Esophagus squamous epithelium (tissue), 5 donors: Measurements from ENCODE around the gene FABP7. TPM values are rescaled to one million over a fixed set of nuclear protein-coding genes. Genes with fewer than 3 reads are reported as not detected.

Source experiments
- DNase-seq: peaks from one replicate; lab custom pipeline; 2025; lab: John Stamatoyannopoulos, UW
- H3K27ac ChIP-seq, 4 donors: fragments of 200-600 bp; sonication (generic); one replicate each; pipeline ENCODE4 v1.5.1; 2016 to 2019; ENCODE audit warnings: mild to moderate bottlenecking in 1 of 4
- H3K27me3 ChIP-seq, 4 donors: fragments of 200-600 bp; sonication (generic); 1 replicate in 3 of 4; 2 replicates in 1 of 4; pipeline versions ENCODE4 v1.5.1 to v1.6.0; 2017 to 2021; ENCODE audit warnings: antibody characterized with exemption in 1 of 4
- H3K36me3 ChIP-seq, 3 donors: fragments of 200-600 bp; sonication (generic); one replicate each; pipeline ENCODE4 v1.5.1; 2016 to 2019
- H3K4me1 ChIP-seq, 3 donors: fragments of 200-600 bp; sonication (generic); one replicate each; pipeline ENCODE4 v1.5.1; 2017 to 2019
- H3K4me3 ChIP-seq, 4 donors: fragments of 200-600 bp; sonication (generic); 1 replicate in 3 of 4; 2 replicates in 1 of 4; pipeline ENCODE4 v1.5.1; 2016 to 2019; ENCODE audit warnings: mild to moderate bottlenecking in 2 of 4, moderate library complexity in 1 of 4
- H3K9me3 ChIP-seq, 3 donors: fragments of 200-600 bp; sonication (generic); one replicate each; pipeline ENCODE4 v1.5.1; 2016 to 2019
- POLR2A ChIP-seq, 4 donors: fragments of 450-650 bp; IDR thresholded peaks; one replicate each; pipeline ENCODE4 v1.6.1; 2017; ENCODE audit warnings: antibody characterized with exemption in 4 of 4, mild to moderate bottlenecking in 4 of 4, moderate library complexity in 3 of 4
- WGBS, 2 donors: methylation state at CpG; one replicate each; pipeline ENCODE4 v1.1.5; 2018; 5-methylcytosine and 5-hydroxymethylcytosine counted together
- intact Hi-C: fragments of 100-400 bp; cut with DNase I; formaldehyde crosslinking; loops from one replicate; pipeline ENCODE4 v1.15.0; 2022
- total RNA-seq, 4 donors: library from RNA; depleted of rRNA; stranded (reverse); fragments of >200 nt; gene quantifications; one replicate each; pipeline ENCODE4 v1.1.0, GENCODE V29; 2016
- TF ChIP-seq, protein P1 (sequence below), 6 experiments: fragments of 450-650 bp in 4 of 6; fragments of 200-600 bp in 2 of 6; sonication (generic) in 2 of 6; IDR thresholded peaks; one replicate each; pipeline ENCODE4 v1.5.1; 2016 to 2019; ENCODE audit warnings: antibody characterized with exemption in 6 of 6, mild to moderate bottlenecking in 4 of 6, moderate library complexity in 4 of 6
- donor health status: DM: yes; HTN: yes; CAD: no.

Gene FABP7
- total RNA-seq, 4 donors from 2014 or later = not detected

- intact Hi-C loops = no loop called here
- TF ChIP-seq, protein P1, sequence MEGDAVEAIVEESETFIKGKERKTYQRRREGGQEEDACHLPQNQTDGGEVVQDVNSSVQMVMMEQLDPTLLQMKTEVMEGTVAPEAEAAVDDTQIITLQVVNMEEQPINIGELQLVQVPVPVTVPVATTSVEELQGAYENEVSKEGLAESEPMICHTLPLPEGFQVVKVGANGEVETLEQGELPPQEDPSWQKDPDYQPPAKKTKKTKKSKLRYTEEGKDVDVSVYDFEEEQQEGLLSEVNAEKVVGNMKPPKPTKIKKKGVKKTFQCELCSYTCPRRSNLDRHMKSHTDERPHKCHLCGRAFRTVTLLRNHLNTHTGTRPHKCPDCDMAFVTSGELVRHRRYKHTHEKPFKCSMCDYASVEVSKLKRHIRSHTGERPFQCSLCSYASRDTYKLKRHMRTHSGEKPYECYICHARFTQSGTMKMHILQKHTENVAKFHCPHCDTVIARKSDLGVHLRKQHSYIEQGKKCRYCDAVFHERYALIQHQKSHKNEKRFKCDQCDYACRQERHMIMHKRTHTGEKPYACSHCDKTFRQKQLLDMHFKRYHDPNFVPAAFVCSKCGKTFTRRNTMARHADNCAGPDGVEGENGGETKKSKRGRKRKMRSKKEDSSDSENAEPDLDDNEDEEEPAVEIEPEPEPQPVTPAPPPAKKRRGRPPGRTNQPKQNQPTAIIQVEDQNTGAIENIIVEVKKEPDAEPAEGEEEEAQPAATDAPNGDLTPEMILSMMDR (IDR thresholded peaks at IDR 0.05) = no peak
- TF ChIP-seq POLR2A (IDR thresholded peaks at IDR 0.05) = no peak
- Histone ChIP-seq H3K27me3 (no peaks in the 10 kb centered on the region), H3K4me1 (peaks cover 8 to 41% (median 9%) of the 10 kb centered on the region in 3 donors), H3K9me3 (no peaks in the 10 kb centered on the region), H3K36me3 (no peaks in the 10 kb centered on the region), H3K27ac (peak overlapping the region; percentile 94 to 97 (median 95)), H3K4me3 (peak overlapping the region; percentile 70 to 88 (median 86))
- DNase-seq = no peak
- WGBS, 2 donors = 3 to 12% methylated on average over 8 to 14 of the region's 14 CpGs
These were observed 10.5 kb downstream of the FABP7 start for GRCh38 chr6:122790028-122790422.

GRCh38 chr6:122790423-122791309, 11.2 kb downstream of the FABP7 start:
- WGBS, 2 donors = 27 to 43% methylated on average over 13 to 14 of the region's 14 CpGs
- no peak for DNase-seq
- H3K27ac ChIP-seq = peak overlapping the region; percentile 94 to 97 (median 95)
- peaks cover 8 to 41% (median 9%) of the 10 kb centered on the region in 3 donors for H3K4me1 ChIP-seq
- TF ChIP-seq, protein P1 (IDR thresholded peaks at IDR 0.05) = no peak
- TF ChIP-seq POLR2A (IDR thresholded peaks at IDR 0.05) = no peak
- H3K27me3 ChIP-seq = no peaks in the 10 kb centered on the region
- no peaks in the 10 kb centered on the region for H3K9me3 ChIP-seq
- intact Hi-C loops = no loop called here
- no peaks in the 10 kb centered on the region for H3K36me3 ChIP-seq
- H3K4me3 ChIP-seq = peak overlapping the region; percentile 70 to 88 (median 86)

DNA sequence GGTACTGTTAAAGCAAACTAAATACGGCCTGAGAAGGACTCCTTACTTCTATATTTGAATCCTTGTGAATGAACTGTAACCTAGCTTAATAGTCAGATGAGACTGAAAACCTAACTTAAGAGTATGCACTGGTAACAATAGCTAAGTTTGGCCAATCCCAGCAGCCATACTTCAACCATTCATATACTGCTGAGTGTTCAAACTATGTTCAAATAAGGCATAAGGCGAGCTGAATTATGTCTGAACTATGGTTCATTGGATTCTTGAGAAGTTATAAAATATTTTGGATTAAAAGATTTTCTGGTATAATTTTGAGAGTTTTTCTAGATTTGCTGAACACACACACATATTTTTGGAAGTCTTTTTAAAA, 11.8 kb downstream of the FABP7 start:
- no peak for TF ChIP-seq POLR2A (IDR thresholded peaks at IDR 0.05)
- TF ChIP-seq, protein P1 (IDR thresholded peaks at IDR 0.05) = no peak
- WGBS, 2 donors = 83 to 84% methylated on average over 2 of the region's 2 CpGs
- intact Hi-C loops = no loop called here
- no peak for DNase-seq
- Histone ChIP-seq H3K4me3 (peak overlapping the region in 2 of 4 donors; percentile 70 to 88), H3K9me3 (no peaks in the 10 kb centered on the region), H3K27ac (peak overlapping the region; percentile 94 to 97 (median 95)), H3K4me1 (peaks cover 8 to 41% (median 9%) of the 10 kb centered on the region in 3 donors), H3K27me3 (no peaks in the 10 kb centered on the region), H3K36me3 (no peaks in the 10 kb centered on the region)

DNA sequence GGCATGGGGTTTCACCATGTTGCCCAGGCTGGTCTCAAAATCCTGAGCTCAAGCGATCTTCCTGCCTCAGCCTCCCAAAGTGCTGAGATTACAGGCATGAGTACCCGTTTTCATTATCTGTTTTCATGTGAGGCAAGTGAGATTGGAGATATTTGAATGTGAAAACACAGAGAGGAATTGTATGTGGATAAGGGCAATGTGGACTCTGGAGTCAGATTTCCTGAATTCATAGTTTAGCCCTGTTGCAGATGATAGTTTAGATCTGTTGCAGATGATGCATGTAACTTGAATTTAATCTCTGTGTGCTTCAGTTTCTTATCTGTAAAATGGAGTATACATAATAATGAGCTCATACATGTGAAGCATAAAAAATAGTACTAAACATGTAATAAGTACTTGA, 13.2 kb downstream of the FABP7 start:
- Histone ChIP-seq H3K4me3 (no peak overlapping the region), H3K4me1 (peaks cover 8 to 48% (median 9%) of the 10 kb centered on the region in 3 donors), H3K9me3 (no peaks in the 10 kb centered on the region), H3K27me3 (no peaks in the 10 kb centered on the region), H3K27ac (peak overlapping the region in 2 of 4 donors; percentile 30 to 95), H3K36me3 (peaks cover 0 to 8% (median 0%) of the 10 kb centered on the region in 3 donors)
- intact Hi-C loops = no loop called here
- TF ChIP-seq POLR2A (IDR thresholded peaks at IDR 0.05) = no peak
- TF ChIP-seq, protein P1 (IDR thresholded peaks at IDR 0.05) = no peak
- DNase-seq = no peak
- 90% methylated on average over 2 of the region's 2 CpGs for WGBS, 2 donors

DNA sequence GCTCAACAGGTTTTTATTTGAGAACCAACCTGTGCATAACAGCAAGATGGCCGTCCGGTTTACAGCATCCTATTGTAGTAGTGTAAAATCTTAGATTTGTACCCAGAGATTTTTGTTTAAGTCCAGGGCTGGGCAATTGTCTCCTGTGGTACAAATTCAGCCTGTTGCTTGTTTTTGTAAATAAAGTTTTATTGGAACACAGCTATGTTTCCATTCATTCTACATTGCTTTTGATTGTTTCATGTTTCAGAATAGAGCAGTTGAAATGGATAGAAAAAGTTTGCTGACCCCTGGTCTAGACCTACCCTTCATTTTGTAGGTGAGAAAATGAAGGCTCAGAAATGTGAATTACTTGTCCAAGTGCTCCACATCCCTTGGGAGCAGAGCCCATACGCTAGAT, 18.0 kb downstream of the FABP7 start:
- no peak for DNase-seq
- no peak for TF ChIP-seq POLR2A (IDR thresholded peaks at IDR 0.05)
- TF ChIP-seq, protein P1 (IDR thresholded peaks at IDR 0.05) = no peak
- H3K9me3 ChIP-seq = no peaks in the 10 kb centered on the region
- peak overlapping the region in 3 of 4 donors; percentile 71 to 80 (median 73) for H3K27ac ChIP-seq
- intact Hi-C loops = no loop called here
- 80 to 89% methylated on average over 3 of the region's 3 CpGs for WGBS, 2 donors
- peaks cover 0 to 57% (median 22%) of the 10 kb centered on the region in 3 donors for H3K4me1 ChIP-seq
- no peak overlapping the region for H3K4me3 ChIP-seq
- H3K27me3 ChIP-seq = no peaks in the 10 kb centered on the region
- H3K36me3 ChIP-seq = peaks cover 0 to 12% (median 0%) of the 10 kb centered on the region in 3 donors
